Measurements from ENCODE around the gene SLC39A6.
"Not testable (repeated sequence)": the region's sequence is repeated elsewhere in the genome, so short reads cannot be mapped to it uniquely, and the experiment has no call there.

Gene SLC39A6, protein sequence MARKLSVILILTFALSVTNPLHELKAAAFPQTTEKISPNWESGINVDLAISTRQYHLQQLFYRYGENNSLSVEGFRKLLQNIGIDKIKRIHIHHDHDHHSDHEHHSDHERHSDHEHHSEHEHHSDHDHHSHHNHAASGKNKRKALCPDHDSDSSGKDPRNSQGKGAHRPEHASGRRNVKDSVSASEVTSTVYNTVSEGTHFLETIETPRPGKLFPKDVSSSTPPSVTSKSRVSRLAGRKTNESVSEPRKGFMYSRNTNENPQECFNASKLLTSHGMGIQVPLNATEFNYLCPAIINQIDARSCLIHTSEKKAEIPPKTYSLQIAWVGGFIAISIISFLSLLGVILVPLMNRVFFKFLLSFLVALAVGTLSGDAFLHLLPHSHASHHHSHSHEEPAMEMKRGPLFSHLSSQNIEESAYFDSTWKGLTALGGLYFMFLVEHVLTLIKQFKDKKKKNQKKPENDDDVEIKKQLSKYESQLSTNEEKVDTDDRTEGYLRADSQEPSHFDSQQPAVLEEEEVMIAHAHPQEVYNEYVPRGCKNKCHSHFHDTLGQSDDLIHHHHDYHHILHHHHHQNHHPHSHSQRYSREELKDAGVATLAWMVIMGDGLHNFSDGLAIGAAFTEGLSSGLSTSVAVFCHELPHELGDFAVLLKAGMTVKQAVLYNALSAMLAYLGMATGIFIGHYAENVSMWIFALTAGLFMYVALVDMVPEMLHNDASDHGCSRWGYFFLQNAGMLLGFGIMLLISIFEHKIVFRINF

DNA sequence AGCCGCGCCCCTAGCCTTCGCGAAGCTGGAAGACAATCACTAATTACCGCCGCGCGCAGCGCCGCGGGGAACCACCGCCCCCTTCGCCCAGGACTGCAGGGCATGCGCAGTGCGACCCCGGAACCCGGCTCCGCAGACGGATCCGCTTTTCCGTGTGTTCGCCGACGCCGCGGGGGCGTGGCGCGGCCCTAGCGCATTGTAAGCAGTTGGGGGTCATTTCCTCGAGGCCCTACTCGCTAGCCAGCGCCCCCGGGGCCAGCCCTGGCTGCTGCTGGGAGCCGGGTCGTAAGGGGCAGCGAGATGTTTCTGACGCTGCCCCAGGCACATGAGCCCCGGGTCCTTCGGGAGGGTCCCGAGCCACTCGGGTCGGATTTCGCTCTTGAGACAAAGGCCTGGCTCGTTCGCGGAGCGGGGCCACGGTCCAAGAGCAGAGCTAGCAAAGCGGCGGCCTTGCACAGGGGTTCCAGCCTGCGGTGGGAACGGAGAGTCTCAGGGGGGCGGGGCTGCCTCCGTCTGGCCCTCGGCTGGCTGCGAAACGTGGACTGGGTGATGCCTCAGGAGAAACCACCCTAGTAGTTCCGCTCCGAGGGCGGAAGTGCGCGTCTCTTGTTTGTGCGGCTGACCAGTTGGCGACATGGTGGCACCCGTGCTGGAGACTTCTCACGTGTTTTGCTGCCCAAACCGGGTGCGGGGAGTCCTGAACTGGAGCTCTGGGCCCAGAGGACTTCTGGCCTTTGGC is at the start of gene SLC39A6, which contains the start of gene ELP2:
SLC39A6 (minus strand) TSS at position 41 of the 739 bp plus-strand sequence. CDS start 2,333 bp downstream, outside the sequence.
ELP2 (plus strand) TSS at position 600 of the 739 bp plus-strand sequence; CDS start at position 635, 35 bp downstream.
- no peak for TF ChIP-seq ZNF274 (IDR thresholded peaks at IDR 0.05; ENCODE audit: low read depth, low read length)
- H3K4me3 ChIP-seq (ENCODE audit: low read length): peak within 1 kb of the TSS; percentile 97

DNA sequence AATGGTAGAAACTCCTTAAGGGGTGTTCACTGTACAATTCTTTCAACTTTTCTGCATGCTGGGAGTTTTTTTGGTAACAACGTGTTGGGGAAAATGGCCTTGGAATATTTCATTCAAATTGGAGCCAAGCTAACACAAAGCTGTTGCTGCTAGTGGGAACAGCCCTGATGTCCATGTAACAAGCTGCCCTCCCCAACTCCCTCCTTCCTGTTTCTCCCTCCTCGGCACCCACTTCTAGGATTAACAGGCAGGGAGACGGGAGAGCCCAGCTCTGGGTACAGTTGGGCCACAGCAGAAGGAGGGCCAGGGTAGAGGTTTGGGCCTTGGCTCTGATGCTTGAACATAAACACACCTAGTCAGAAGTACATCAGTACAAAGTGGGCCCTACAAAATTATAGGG is 48.8 kb upstream of the SLC39A6 start:
- no peak for TF ChIP-seq ZNF274 (IDR thresholded peaks at IDR 0.05; ENCODE audit: low read depth, low read length)
- no peak overlapping the region for H3K4me3 ChIP-seq (ENCODE audit: low read length)

DNA sequence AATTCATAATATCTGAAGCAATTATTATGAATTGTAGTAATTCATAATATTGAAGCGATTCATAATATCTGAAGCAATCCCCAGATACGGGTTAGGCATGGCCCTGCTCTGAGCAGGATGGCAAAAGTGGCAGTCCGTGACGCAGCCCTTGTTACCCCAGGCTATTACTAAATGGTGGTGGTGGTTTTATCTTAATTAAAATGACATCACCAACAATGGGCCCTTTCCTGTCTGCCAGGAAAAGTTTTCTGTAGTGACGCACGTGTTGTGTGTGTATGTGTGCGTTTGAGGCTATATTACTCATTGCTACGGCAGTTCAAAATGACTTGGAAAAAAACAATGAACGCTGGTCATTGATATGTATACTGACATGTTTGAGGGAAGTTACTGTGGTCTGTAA is 47.6 kb upstream of the SLC39A6 start:
- no peak overlapping the region for H3K4me3 ChIP-seq (ENCODE audit: low read length)
- no peak for TF ChIP-seq ZNF274 (IDR thresholded peaks at IDR 0.05; ENCODE audit: low read depth, low read length)

DNA sequence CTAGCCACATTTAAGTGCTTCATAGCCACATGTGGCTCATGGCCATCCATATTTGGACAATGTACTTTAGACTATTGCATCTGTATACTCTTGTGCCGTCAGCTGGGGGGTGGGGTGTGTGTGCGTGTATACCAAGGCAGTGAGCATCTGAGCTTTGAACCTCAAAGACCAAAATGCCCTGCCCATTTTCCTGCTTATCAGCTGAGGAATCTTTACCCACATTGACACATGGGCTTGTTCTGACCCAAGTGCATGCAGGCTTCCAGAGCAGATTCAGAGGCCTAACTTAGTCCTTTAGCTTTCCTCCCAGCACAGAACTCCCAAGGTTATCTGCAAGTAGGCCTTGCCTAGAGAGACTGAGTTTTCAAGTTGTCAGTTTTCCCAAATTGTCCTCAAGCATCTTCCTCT is 47.0 kb upstream of the SLC39A6 start:
- no peak overlapping the region for H3K4me3 ChIP-seq (ENCODE audit: low read length)
- TF ChIP-seq ZNF274 (IDR thresholded peaks at IDR 0.05; ENCODE audit: low read depth, low read length): no peak

DNA sequence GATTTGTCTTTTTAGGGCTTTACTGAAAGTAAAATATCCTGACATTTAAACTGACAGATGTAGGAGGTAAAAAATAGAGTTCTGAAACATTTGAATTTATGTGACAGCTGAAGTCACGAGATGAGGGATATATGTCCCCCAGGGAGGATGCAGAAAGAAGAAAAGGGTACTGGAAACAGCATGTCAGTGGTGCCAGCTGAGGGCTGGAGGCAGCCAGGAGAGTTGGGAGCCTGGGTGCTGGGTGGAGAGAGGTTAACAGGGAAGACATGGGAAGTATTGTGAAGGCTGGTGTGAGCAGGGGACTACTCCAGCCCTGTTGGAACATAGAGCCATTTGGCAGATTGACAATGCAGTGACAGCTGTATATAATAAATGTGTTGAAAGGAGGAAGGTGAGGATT is 46.3 kb upstream of the SLC39A6 start:
- no peak for TF ChIP-seq ZNF274 (IDR thresholded peaks at IDR 0.05; ENCODE audit: low read depth, low read length)
- no peak overlapping the region for H3K4me3 ChIP-seq (ENCODE audit: low read length)

DNA sequence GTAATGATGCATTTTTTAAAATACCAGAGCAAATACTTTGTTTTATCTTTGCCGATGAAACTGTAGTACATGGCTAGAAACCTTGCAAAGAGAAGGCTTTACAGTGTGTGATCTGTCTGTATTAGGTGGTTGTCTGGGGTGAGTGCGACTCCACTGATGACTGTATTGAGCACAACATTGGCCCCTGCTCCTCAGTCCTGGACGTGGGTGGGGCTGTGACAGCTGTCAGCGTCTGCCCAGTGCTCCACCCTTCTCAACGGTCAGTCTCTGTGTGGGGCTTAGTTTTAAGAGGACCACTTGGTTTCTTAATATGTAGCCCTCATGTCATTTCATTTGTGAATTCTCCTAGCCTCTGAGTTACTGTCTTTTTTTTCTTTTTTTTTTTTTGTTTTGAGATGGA is 40.8 kb upstream of the SLC39A6 start:
- no peak for TF ChIP-seq ZNF274 (IDR thresholded peaks at IDR 0.05; ENCODE audit: low read depth, low read length)
- H3K4me3 ChIP-seq (ENCODE audit: low read length): no peak overlapping the region

DNA sequence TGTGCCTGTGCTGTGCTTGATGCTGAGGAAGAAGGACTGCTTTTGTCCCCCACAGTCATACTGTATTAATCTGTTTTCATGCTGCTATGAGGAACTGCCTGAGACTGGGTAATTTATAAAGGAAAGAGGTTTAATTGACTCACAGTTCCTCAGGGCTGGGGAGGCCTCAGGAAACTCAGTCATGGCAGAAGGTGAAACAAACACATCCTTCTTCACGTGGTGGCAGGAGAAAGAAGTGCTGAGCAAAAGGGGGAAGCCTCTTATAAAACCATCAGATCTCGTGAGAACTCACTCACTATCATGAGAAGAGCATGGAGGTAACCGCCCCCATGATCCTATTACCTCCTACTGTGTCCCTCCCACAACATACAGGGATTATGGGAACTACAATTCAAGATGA is 39.2 kb upstream of the SLC39A6 start:
- not testable (repeated sequence) for H3K4me3 ChIP-seq (ENCODE audit: low read length)

DNA sequence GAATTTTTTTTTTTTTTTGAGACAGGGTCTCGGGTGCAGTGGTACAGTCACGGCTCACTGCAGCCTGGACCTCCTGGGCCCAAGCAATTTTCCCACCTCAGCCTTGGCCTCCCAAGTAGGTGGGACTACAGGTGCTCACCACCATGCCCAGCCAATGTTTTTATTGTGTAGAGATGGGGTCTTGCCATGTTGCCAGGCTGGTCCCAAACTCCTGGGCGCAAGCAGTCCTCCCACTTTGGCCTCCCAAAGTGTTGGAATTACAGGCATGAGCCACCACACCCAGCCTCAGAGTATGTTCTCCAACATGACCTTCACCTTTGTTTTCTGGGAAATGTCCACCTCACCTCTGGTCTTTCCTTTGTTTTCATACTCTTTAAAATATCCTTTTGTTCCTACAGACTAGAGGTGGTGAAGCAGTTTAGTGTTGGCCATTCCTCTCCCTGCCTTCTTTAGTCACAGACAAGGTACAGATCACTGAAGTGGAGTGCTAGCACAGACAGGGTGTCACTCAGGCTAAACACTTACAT is 38.6 kb upstream of the SLC39A6 start:
- H3K4me3 ChIP-seq (ENCODE audit: low read length): no peak overlapping the region
- no peak for TF ChIP-seq ZNF274 (IDR thresholded peaks at IDR 0.05; ENCODE audit: low read depth, low read length)

DNA sequence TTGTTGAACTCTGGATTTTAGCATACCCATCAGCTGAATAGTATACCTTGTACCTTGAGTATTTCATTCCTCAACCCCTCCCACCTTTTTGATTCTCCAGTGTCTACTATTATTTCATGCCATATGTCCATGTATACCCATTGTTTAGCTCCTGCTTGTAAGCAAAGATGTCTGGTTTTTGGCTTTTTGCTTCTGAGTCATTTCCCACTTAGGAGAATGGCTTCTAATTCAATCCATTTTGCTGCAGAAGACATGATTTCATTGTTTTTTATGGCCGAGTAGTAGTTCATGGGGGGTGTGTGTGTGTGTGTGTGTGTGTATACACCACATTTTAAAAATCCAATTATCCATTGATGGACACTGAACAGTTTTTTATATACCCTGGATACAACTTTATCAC is 33.8 kb upstream of the SLC39A6 start:
- no peak overlapping the region for H3K4me3 ChIP-seq (ENCODE audit: low read length)
- TF ChIP-seq ZNF274 (IDR thresholded peaks at IDR 0.05; ENCODE audit: low read depth, low read length): no peak

DNA sequence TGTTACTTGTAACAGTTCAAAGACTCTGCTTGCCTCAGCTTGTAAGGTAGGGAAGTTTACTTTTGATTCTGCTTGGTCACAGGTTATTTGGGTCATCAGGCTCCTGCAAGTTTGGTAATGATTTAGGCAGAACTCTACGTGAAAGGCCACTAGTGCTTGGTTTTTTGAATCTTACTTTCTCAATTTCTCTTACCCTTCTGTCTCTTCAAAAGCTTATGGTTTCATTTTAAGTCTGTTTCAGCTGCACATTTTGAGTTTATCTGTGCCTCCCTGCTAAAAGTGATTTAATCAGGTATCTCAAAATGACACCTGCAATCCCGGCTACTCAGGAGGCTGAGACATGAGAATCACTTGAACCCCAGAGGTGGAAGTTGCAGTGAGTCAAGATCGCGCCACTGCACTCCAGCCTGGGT is 31.8 kb upstream of the SLC39A6 start:
- H3K4me3 ChIP-seq (ENCODE audit: low read length): no peak overlapping the region
- no peak for TF ChIP-seq ZNF274 (IDR thresholded peaks at IDR 0.05; ENCODE audit: low read depth, low read length)

DNA sequence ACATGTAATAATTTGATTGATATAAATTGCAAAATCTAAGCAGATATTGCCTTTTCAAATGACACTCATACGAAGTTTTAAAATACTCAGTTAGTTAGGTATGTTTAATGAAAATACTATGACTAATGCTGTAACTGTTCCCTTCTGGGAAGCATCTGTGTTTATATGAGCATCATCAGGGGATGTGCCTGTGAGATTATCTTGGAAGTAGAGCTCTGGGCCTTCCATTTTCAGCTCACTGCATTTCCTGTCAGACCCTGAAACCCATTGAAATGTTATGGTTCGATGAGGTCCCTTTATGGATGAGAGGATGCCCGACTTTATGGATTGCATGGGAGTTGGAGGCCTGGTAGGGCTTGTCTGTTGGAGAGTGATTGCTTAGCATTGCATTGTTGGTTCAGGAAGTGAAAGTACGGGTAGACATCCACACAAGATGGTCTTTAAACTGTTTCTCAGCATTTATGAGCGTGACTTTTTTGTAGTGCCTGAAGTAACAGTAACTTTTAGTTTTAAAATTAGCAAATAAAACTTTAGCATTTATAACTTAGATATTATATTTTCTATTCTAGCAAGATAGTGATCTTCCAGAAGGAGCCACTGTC is 29.2 kb upstream of the SLC39A6 start:
- TF ChIP-seq ZNF274 (IDR thresholded peaks at IDR 0.05; ENCODE audit: low read depth, low read length): no peak
- H3K4me3 ChIP-seq (ENCODE audit: low read length): no peak overlapping the region

DNA sequence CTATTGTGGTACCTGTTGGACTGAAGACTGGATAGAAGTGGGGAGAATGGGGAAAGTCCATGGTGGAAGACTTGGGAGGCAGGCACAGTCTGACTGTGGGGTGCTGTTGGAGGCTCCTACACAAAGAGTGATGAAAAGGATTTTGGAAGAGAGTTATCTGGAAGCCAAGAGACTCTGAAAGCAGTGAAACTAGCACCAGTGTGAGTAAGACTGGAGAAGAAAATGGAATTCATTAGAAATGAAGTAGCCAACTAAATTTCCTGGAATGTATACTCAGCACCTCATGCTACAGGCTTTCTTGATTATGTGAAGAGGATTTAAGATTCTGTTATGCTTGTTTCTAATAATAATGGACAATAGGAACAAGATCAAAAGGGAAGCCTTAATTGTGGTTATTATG is 28.3 kb upstream of the SLC39A6 start:
- no peak overlapping the region for H3K4me3 ChIP-seq (ENCODE audit: low read length)
- TF ChIP-seq ZNF274 (IDR thresholded peaks at IDR 0.05; ENCODE audit: low read depth, low read length): no peak

DNA sequence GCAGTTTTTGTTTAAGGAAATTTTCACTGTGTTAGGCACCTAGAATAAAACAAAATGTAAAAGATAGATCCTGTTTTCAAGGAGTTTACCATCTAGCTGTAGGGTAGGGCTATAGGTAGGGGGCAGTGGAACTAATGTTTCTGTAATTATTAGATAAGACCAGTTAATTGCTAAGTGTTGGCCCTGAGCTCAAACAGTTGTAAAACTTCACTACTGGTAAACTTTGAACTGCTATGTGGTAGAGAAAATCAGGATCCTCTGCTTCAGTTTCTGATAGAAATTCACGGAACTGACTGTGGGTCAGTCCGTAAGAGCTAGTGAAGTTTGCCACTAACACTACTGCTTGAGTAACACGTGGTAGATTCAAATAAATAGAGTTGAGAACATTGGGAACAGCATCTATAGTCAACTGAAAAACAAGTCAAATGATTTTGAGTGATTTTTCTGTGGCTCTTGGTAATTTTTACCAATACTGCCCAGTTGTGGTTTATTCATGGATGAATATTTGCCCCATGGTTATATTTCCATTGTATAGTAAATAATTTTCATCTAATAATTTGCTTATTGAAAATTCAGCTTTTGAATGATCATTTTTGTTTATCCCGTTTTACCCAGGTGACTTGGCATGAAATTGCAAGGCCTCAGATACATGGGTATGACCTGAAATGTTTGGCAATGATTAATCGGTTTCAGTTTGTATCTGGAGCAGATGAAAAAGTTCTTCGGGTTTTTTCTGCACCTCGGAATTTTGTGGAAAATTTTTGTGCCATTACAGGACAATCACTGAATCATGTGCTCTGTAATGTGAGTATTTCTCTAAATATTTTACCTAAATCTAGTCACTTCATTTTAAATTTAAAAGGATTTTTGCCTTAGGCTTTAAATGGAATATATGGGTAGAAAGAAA is 27.0 kb upstream of the SLC39A6 start:
- TF ChIP-seq ZNF274 (IDR thresholded peaks at IDR 0.05; ENCODE audit: low read depth, low read length): no peak
- no peak overlapping the region for H3K4me3 ChIP-seq (ENCODE audit: low read length)
